ENCODE data around the gene NOP16.

The NOP16 gene

DNA sequence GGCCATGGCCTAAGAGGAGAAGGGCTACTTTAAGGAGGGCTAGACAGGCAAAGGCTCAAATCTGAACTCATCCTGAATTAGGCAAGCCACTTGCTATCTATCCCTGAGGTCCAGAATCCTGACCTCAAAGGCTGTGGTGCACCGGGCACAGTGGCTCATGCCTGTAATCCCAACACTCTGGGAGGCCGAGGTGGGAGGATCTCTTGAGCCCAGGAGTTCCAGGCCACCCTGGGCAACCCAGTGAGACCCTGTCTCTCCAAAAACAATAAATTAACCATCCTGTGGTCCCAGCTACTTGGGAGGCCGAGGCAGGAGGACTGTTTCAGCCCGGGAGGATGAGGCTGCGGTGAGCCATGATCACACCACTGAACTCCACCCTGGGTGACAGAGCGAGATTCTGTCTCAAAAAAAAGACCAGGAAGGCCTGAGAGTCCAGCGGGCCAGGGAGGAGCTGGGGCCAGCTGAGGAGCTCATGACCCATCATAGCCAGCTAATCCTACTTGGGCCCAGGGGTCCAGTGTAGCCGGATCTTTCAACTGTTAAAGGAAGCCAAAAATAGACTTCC, 4.0 kb downstream of the NOP16 start:
- no peak for DNase-seq

DNA sequence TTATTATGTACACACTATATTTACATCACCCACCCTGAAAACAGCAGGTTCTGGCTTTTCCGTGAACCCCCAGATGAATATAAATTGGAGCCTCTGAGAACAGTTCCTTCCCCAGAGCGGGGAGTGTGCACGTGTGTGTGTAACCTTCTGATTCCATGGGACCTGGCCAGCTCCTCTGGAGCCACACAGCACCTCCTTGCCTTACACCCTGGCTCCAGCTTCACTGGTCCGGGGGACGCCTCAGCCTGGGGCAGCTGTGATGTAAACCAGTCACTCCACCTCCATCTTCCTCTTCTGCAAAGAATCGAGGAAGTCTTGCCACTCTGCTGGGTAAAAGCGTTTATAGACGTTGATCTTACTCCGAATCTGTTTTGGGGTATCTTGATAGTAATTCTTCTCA, 4.4 kb downstream of the NOP16 start:
- no peak for DNase-seq

GRCh38 chr5:176383248-176383905, 5.0 kb downstream of the NOP16 start:
- DNase-seq: no peak

DNA sequence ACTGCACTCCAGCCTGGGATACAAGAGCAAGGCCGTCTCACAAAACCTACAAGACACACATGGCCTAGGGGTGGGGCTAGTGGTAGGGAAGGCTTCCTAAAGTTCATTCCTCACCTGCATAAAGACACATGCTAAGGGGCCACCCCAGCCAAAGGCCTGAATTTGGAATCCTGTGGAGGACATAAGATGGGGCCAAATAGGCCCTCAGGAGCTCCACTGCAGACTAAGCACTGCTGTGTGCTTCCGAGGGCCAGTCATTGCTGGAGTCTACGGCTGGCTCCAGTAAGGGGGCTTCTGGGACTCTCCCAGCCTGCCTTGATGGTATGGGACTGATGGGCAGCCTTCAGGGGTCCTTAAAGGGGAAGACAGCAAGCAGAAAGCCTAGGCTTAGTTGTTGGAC, 5.7 kb downstream of the NOP16 start:
- DNase-seq: no peak

- no peak for DNase-seq
These were observed 6.4 kb downstream of the NOP16 start for GRCh38 chr5:176381979-176382378.

DNA sequence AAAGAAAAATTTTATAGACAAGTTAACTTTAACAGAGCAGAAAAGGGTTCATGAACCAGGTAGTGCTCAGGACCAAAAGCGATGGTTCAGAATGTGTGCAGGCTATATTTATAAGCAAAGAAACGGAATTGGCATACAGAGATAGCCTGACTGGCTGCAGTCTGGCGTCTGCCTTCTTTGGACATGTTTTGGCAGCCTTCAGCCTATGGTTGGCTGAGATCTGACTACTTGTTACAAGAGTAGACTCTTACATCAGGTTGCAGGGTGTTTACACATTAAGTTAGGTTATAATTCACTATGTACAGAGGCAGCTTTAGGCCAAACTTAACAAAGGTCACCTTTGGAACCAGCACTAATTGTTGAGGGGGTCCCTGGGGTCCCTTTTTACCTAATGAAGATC, 7.0 kb downstream of the NOP16 start:
- no peak for DNase-seq

DNA sequence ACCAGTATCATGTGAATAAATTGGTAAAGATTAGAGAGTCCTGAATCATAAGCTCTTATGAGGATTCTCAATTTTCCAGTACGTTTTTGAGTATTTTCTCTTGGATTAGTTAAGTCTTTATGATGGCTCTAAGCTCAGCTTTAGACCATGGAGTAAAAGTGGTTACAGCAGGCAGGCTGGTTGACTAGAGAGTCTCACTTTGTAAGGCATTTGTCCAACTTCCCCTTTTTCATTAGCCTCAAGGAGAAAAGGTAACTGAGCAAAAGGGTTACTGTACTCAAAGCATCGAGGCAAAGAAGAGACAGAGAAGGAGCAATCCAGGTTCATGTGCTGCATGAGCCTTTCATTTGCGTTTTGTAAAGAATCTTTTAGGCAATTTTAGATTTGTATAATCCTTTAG, 8.5 kb downstream of the NOP16 start:
- no peak for DNase-seq

- no peak for DNase-seq
These were observed 15.1 kb downstream of the NOP16 start for GRCh38 chr5:176373100-176373818.

- peak; percentile 22 for DNase-seq
These were observed 16.5 kb downstream of the NOP16 start for GRCh38 chr5:176371621-176372539.

- DNase-seq: no peak
These were observed 18.3 kb downstream of the NOP16 start for GRCh38 chr5:176369934-176370711.

GRCh38 chr5:176368726-176369125, 19.7 kb downstream of the NOP16 start:
- DNase-seq: no peak

GRCh38 chr5:176366232-176366894, 22.0 kb downstream of the NOP16 start:
- DNase-seq: no peak

GRCh38 chr5:176365351-176366231, 22.8 kb downstream of the NOP16 start, which contains the start of gene ARL10:
Gene ARL10 (plus strand): TSS chr5:176365487. CDS start chr5:176365564, 77 bp downstream.
- peak; percentile 32 for DNase-seq

GRCh38 chr5:176364765-176365350, 23.5 kb downstream of the NOP16 start:
- no peak for DNase-seq

- DNase-seq: no peak
These were observed 26.2 kb downstream of the NOP16 start for GRCh38 chr5:176362233-176362490.

GRCh38 chr5:176361437-176362232, 26.8 kb downstream of the NOP16 start, which contains the start of gene KIAA1191:
Gene KIAA1191 (minus strand): TSS chr5:176361764. CDS start chr5:176359508, 2,256 bp downstream.
- DNase-seq: peak; percentile 94

GRCh38 chr5:176360894-176361436, 27.4 kb downstream of the NOP16 start:
- DNase-seq: no peak

DNA sequence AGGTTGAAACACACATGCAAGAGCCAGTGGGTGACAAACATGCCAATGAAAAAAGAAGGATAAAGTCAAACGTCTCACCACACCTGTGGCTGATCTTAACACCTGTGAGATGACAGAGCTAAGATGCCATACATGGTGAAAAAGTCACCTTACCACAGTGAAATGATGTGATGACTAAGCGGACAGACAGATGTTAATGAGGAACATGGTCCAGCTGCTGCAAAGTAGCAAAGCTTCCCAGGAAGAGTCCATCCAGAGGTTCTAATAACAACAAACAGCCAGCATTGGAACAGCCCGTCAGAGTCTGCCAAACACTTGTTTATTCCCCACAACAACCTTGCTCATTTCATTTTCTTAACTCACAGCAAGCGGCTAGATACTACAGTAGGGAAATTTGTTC, 28.7 kb downstream of the NOP16 start:
- no peak for DNase-seq

GRCh38 chr5:176356179-176356566, 32.2 kb downstream of the NOP16 start:
- no peak for DNase-seq
